Mesenchymal stem cell (in vitro differentiated cells and primary cell): ENCODE measurements around the gene BTRC.

ENCODE experiments used
- DNase-seq: peaks from one replicate; pipeline ENCODE4 v3.0.0-alpha.2; 2013
- H2AFZ ChIP-seq: one replicate; pipeline ENCODE4 v1.6.1; 2013; ENCODE audit warnings: low read depth, mild to moderate bottlenecking, control low read depth, inconsistent platforms, low read length, moderate library complexity
- H2AK5ac ChIP-seq: 2 replicates; pipeline ENCODE4 v1.6.1; 2013; ENCODE audit warnings: low read length, moderate library complexity, mild to moderate bottlenecking, inconsistent platforms; ENCODE audit not compliant: severe bottlenecking
- H2BK120ac ChIP-seq: one replicate; pipeline ENCODE4 v1.6.1; 2013; ENCODE audit warnings: low read depth, mild to moderate bottlenecking, inconsistent platforms, low read length, moderate library complexity
- H2BK12ac ChIP-seq, 2 experiments: one replicate each; pipeline ENCODE4 v1.6.1; 2013; ENCODE audit warnings: inconsistent platforms in 2 of 2, low read length in 2 of 2, mild to moderate bottlenecking in 2 of 2, moderate library complexity in 2 of 2, control low read depth in 1 of 2
- H2BK15ac ChIP-seq: one replicate; pipeline ENCODE4 v1.6.1; 2013; ENCODE audit warnings: mild to moderate bottlenecking, low read depth, inconsistent platforms; ENCODE audit not compliant: poor library complexity, severe bottlenecking
- H2BK5ac ChIP-seq: 2 replicates; pipeline ENCODE4 v1.6.1; 2013; ENCODE audit warnings: low read depth, mild to moderate bottlenecking, low read length, control low read depth, inconsistent platforms; ENCODE audit not compliant: poor library complexity, severe bottlenecking
- H3K14ac ChIP-seq, 2 experiments: one replicate each; pipeline ENCODE4 v1.6.1; 2013; ENCODE audit warnings: inconsistent platforms in 2 of 2, low read length in 2 of 2, control low read depth in 1 of 2, mild to moderate bottlenecking in 1 of 2, moderate library complexity in 1 of 2
- H3K18ac ChIP-seq, 2 experiments: one replicate each; pipeline ENCODE4 v1.6.1; 2013; ENCODE audit warnings: inconsistent platforms in 2 of 2, low read length in 2 of 2, control low read depth in 1 of 2, low read depth in 1 of 2, mild to moderate bottlenecking in 1 of 2
- H3K23ac ChIP-seq, 2 experiments: one replicate each; pipeline ENCODE4 v1.6.1; 2013; ENCODE audit warnings: inconsistent platforms in 2 of 2, low read length in 2 of 2, mild to moderate bottlenecking in 2 of 2, moderate library complexity in 2 of 2, control low read depth in 1 of 2
- H3K27ac ChIP-seq: 2 replicates; pipeline ENCODE4 v1.5.1; 2013; ENCODE audit warnings: mild to moderate bottlenecking, moderate library complexity, low read length, control low read depth, inconsistent platforms; ENCODE audit not compliant: poor library complexity, severe bottlenecking
- H3K27me3 ChIP-seq, 2 experiments: 2 replicates each; pipeline versions ENCODE4 v1.6.1 to v1.7.0; 2013; ENCODE audit warnings: low read length in 2 of 2, mild to moderate bottlenecking in 2 of 2, moderate library complexity in 2 of 2, control low read depth in 1 of 2, inconsistent platforms in 1 of 2; ENCODE audit not compliant: control insufficient read depth in 1 of 2, insufficient read depth in 1 of 2
- H3K36me3 ChIP-seq, 2 experiments: 2 replicates each; pipeline versions ENCODE4 v1.6.1 to v1.7.0; 2013; ENCODE audit warnings: low read length in 2 of 2, control low read depth in 1 of 2, inconsistent platforms in 1 of 2, low read depth in 1 of 2, mild to moderate bottlenecking in 1 of 2; ENCODE audit not compliant: insufficient read depth in 2 of 2, control insufficient read depth in 1 of 2
- H3K4ac ChIP-seq, 2 experiments: one replicate each; pipeline ENCODE4 v1.6.1; 2013; ENCODE audit warnings: inconsistent platforms in 2 of 2, low read length in 2 of 2, mild to moderate bottlenecking in 2 of 2, moderate library complexity in 2 of 2, control low read depth in 1 of 2, low read depth in 1 of 2
- H3K4me1 ChIP-seq: 2 replicates; pipeline ENCODE4 v1.6.1; 2013; ENCODE audit warnings: low read depth, low read length, control low read depth; ENCODE audit not compliant: control insufficient read depth, insufficient read depth
- H3K4me2 ChIP-seq: 2 replicates; pipeline ENCODE4 v1.6.1; 2013; ENCODE audit warnings: low read length, mild to moderate bottlenecking, inconsistent platforms; ENCODE audit not compliant: poor library complexity, severe bottlenecking
- H3K4me3 ChIP-seq, 2 experiments: 2 replicates each; pipeline versions ENCODE4 v1.5.1 to v1.7.0; 2013; ENCODE audit warnings: low read length in 2 of 2, mild to moderate bottlenecking in 2 of 2, control low read depth in 1 of 2, low read depth in 1 of 2; ENCODE audit not compliant: insufficient read depth in 1 of 2
- H3K79me1 ChIP-seq: replicated peaks from 2 replicates; pipeline ENCODE4 v1.6.1; 2013; ENCODE audit warnings: mild to moderate bottlenecking, control low read depth, low read length, inconsistent platforms; ENCODE audit not compliant: poor library complexity, severe bottlenecking
- H3K9ac ChIP-seq: 2 replicates; pipeline ENCODE4 v1.7.0; 2013; ENCODE audit warnings: mild to moderate bottlenecking, low read length, moderate library complexity
- H3K9me3 ChIP-seq: 2 replicates; pipeline ENCODE4 v1.7.0; 2013; ENCODE audit warnings: mild to moderate bottlenecking, low read length; ENCODE audit not compliant: control insufficient read depth
- H4K8ac ChIP-seq: one replicate; pipeline ENCODE4 v1.6.1; 2013; ENCODE audit warnings: inconsistent platforms, mild to moderate bottlenecking, low read length, moderate library complexity
- H4K91ac ChIP-seq: one replicate; pipeline ENCODE4 v1.6.1; 2013; ENCODE audit warnings: mild to moderate bottlenecking, low read length, inconsistent platforms
- WGBS: methylation state at CpG from one replicate; pipeline ENCODE4 v1.1.7; 2013; ENCODE audit warnings: mixed read lengths; 5-methylcytosine and 5-hydroxymethylcytosine counted together

Gene BTRC

GRCh38 chr10:101355072-101355706, 1.2 kb downstream of the BTRC start:
- H3K4me3 ChIP-seq = peak overlapping the region in 1 of 2 experiments; percentile 94
- no peak overlapping the region for H3K27ac ChIP-seq
- WGBS = 69% methylated on average over 6 of the region's 6 CpGs
- peaks cover 2% of the 10 kb centered on the region for H3K4me1 ChIP-seq
- H3K9ac ChIP-seq = peak overlapping the region; percentile 94
- no peak overlapping the region for H2AFZ ChIP-seq
- no peaks in the 10 kb centered on the region for H3K36me3 ChIP-seq
- H3K9me3 ChIP-seq = no peaks in the 10 kb centered on the region
- H4K8ac ChIP-seq = no peak overlapping the region
- H2AK5ac ChIP-seq = no peak overlapping the region
- H3K4me2 ChIP-seq = peak overlapping the region; percentile 86
- H2BK5ac ChIP-seq = no peak overlapping the region
- peaks cover 3 to 4% of the 10 kb centered on the region in 2 experiments for H3K27me3 ChIP-seq
- peak; percentile 19 for DNase-seq
- no peak overlapping the region for H2BK120ac ChIP-seq
- no peak overlapping the region for H3K4ac ChIP-seq
- H3K18ac ChIP-seq = no peak overlapping the region
- H2BK15ac ChIP-seq = no peak overlapping the region
- no peak overlapping the region for H4K91ac ChIP-seq
- peaks cover 12% of the 10 kb centered on the region for H3K79me1 ChIP-seq
- no peak overlapping the region for H3K14ac ChIP-seq
- no peak overlapping the region for H3K23ac ChIP-seq
- no peak overlapping the region for H2BK12ac ChIP-seq

- DNase-seq = no peak
- Histone ChIP-seq H3K9ac (no peak overlapping the region), H3K4ac (no peak overlapping the region)
These were observed 2.2 kb downstream of the BTRC start for GRCh38 chr10:101356132-101356531.

GRCh38 chr10:101357958-101358357, 4.0 kb downstream of the BTRC start:
- Histone ChIP-seq H3K4me2 (no peak overlapping the region), H2AK5ac (no peak overlapping the region)
- WGBS = 100% methylated on average over 3 of the region's 4 CpGs

More at GRCh38 chr10:101356132-101356531, 2.2 kb downstream of the BTRC start:
- Histone ChIP-seq H3K9me3 (no peaks in the 10 kb centered on the region), H3K79me1 (peaks cover 20% of the 10 kb centered on the region), H3K27ac (no peak overlapping the region), H2BK5ac (no peak overlapping the region), H4K91ac (no peak overlapping the region), H3K18ac (no peak overlapping the region), H2BK15ac (no peak overlapping the region), H3K4me3 (no peak overlapping the region), H2BK12ac (no peak overlapping the region), H2BK120ac (no peak overlapping the region), H3K4me1 (peaks cover 2% of the 10 kb centered on the region), H3K27me3 (no peaks in the 10 kb centered on the region), H2AFZ (no peak overlapping the region), H3K36me3 (peaks cover 0 to 4% of the 10 kb centered on the region in 2 experiments), H3K4me2 (no peak overlapping the region), H2AK5ac (no peak overlapping the region), H3K14ac (no peak overlapping the region), H4K8ac (no peak overlapping the region), H3K23ac (no peak overlapping the region)
- 100% methylated on average over 4 of the region's 5 CpGs for WGBS

GRCh38 chr10:101358706-101359300, 4.8 kb downstream of the BTRC start:
- Histone ChIP-seq H3K4me3 (no peak overlapping the region), H2AFZ (no peak overlapping the region), H2BK15ac (no peak overlapping the region), H2BK5ac (no peak overlapping the region), H4K91ac (no peak overlapping the region), H3K9me3 (no peaks in the 10 kb centered on the region), H3K4me2 (no peak overlapping the region), H3K27me3 (no peaks in the 10 kb centered on the region), H4K8ac (peak overlapping the region; percentile 19), H3K4ac (no peak overlapping the region), H3K79me1 (peaks cover 21% of the 10 kb centered on the region), H2BK120ac (peak overlapping the region; percentile 0), H3K18ac (peak overlapping the region in 1 of 2 experiments; percentile 21), H3K9ac (no peak overlapping the region), H3K4me1 (peaks cover 1% of the 10 kb centered on the region), H2AK5ac (no peak overlapping the region), H3K36me3 (peaks cover 0 to 4% of the 10 kb centered on the region in 2 experiments), H3K27ac (no peak overlapping the region), H2BK12ac (no peak overlapping the region), H3K23ac (no peak overlapping the region), H3K14ac (no peak overlapping the region)
- DNase-seq = peak; percentile 88
- WGBS = 12% methylated on average over 4 of the region's 5 CpGs

More at GRCh38 chr10:101357958-101358357, 4.0 kb downstream of the BTRC start:
- no peak overlapping the region for H3K4ac ChIP-seq
- H4K91ac ChIP-seq = no peak overlapping the region
- H2BK15ac ChIP-seq = no peak overlapping the region
- no peak overlapping the region for H3K18ac ChIP-seq
- H2BK5ac ChIP-seq = no peak overlapping the region
- H3K9me3 ChIP-seq = no peaks in the 10 kb centered on the region
- H3K36me3 ChIP-seq = peaks cover 0 to 4% of the 10 kb centered on the region in 2 experiments
- no peak overlapping the region for H3K27ac ChIP-seq
- H2BK12ac ChIP-seq = no peak overlapping the region
- no peak overlapping the region for H4K8ac ChIP-seq
- no peak overlapping the region for H3K23ac ChIP-seq
- DNase-seq = no peak
- H3K79me1 ChIP-seq = peaks cover 21% of the 10 kb centered on the region
- H3K4me3 ChIP-seq = no peak overlapping the region
- H3K14ac ChIP-seq = no peak overlapping the region
- H2AFZ ChIP-seq = no peak overlapping the region
- H3K9ac ChIP-seq = no peak overlapping the region
- no peak overlapping the region for H2BK120ac ChIP-seq
- H3K27me3 ChIP-seq = no peaks in the 10 kb centered on the region
- peaks cover 2% of the 10 kb centered on the region for H3K4me1 ChIP-seq
